Peyer's patch (tissue), 4 donors: ENCODE measurements around the gene HNMT.

ENCODE experiments used
- CTCF ChIP-seq, 6 experiments: fragments of 450-650 bp in 4 of 6; fragments of 200-600 bp in 2 of 6; sonication (generic) in 1 of 6; IDR thresholded peaks; one replicate each; pipeline ENCODE4 v1.5.1; 2017 to 2019; ENCODE audit warnings: antibody characterized with exemption in 6 of 6, mild to moderate bottlenecking in 3 of 6, moderate library complexity in 1 of 6
- POLR2A ChIP-seq, 2 donors: fragments of 450-650 bp; IDR thresholded peaks; one replicate each; pipeline ENCODE4 v1.5.1; 2017; ENCODE audit warnings: antibody characterized with exemption in 2 of 2, mild to moderate bottlenecking in 2 of 2, moderate library complexity in 2 of 2

- TF ChIP-seq CTCF (IDR thresholded peaks at IDR 0.05) (no peak), POLR2A (IDR thresholded peaks at IDR 0.05) (no peak)
Observed at GRCh38 chr2:137963535-137964065, 673 bp upstream of the HNMT start.
